GM12891 (cell line): ENCODE measurements around the gene CLVS2.

ENCODE experiments used
- PAX5 ChIP-seq: IDR thresholded peaks from 2 replicates; pipeline ENCODE4 v1.6.1; 2011; ENCODE audit warnings: low read length, moderate library complexity, mild to moderate bottlenecking; ENCODE audit not compliant: insufficient read depth, severe bottlenecking
- POLR2A ChIP-seq: IDR thresholded peaks from 2 replicates; pipeline ENCODE4 v1.6.1; 2011; ENCODE audit warnings: low read depth, low read length, control low read depth
- POLR2AphosphoS5 ChIP-seq: IDR thresholded peaks from 2 replicates; pipeline ENCODE4 v1.6.1; 2011; ENCODE audit warnings: low read depth, low read length, control low read depth
- POU2F2 ChIP-seq: IDR thresholded peaks from 2 replicates; pipeline ENCODE4 v1.6.1; 2011; ENCODE audit warnings: low read depth, mild to moderate bottlenecking, control low read depth, low read length, moderate library complexity
- SPI1 ChIP-seq: IDR thresholded peaks from 2 replicates; pipeline ENCODE4 v1.6.1; 2011; ENCODE audit warnings: low read depth, low read length, control low read depth
- TAF1 ChIP-seq: IDR thresholded peaks from 2 replicates; pipeline ENCODE4 v1.6.1; 2011; ENCODE audit warnings: low read depth, low read length, control low read depth

DNA sequence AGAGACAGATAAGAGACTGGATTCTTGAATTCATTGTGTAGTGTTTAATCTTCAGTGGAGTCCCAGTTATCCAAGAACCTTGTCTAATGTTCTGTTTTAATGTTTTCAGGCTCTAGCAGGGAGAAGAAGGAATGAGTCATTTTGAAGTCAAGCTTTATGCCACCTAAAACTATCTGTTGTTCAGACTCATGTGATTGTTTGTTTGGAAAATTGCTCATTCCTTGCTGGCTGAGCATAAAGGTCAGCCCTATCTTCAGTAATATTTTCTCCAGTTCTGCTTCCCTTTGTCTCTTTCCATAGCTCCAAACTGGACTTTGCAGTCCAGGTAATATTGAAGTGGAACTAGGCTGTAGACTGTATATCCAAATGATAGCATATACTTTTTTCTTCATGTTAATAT lies 34.2 kb downstream of the CLVS2 start:
- TF ChIP-seq POU2F2 (no peak), POLR2A (no peak), POLR2AphosphoS5 (no peak), SPI1 (no peak), TAF1 (no peak), PAX5 (no peak)
